ENCODE results near the gene FAF2.

Gene FAF2

GRCh38 chr5:176424181-176424580, 24.0 kb upstream of the FAF2 start:
- Mint-ChIP-seq H3K36me3 (ENCODE audit: low read depth) (no peaks in the 10 kb centered on the region), H3K27ac (no peak overlapping the region), H3K9me3 (peaks cover 16% of the 10 kb centered on the region), H3K27me3 (ENCODE audit: low read depth) (peaks cover 11% of the 10 kb centered on the region), H3K4me3 (no peak overlapping the region), H3K4me1 (no peaks in the 10 kb centered on the region)
- no peak for TF ChIP-seq CTCF (IDR thresholded peaks at IDR 0.05; ENCODE audit: unreplicated experiment in 3 of 3)

GRCh38 chr5:176425138-176425537, 23.0 kb upstream of the FAF2 start:
- Mint-ChIP-seq H3K27ac (no peak overlapping the region), H3K4me3 (no peak overlapping the region), H3K9me3 (peaks cover 16% of the 10 kb centered on the region), H3K4me1 (no peaks in the 10 kb centered on the region), H3K27me3 (ENCODE audit: low read depth) (peaks cover 6% of the 10 kb centered on the region), H3K36me3 (ENCODE audit: low read depth) (no peaks in the 10 kb centered on the region)
- no peak for TF ChIP-seq CTCF (IDR thresholded peaks at IDR 0.05; ENCODE audit: unreplicated experiment in 3 of 3)

GRCh38 chr5:176425791-176426190, 22.4 kb upstream of the FAF2 start:
- Mint-ChIP-seq H3K9me3 (peaks cover 12% of the 10 kb centered on the region), H3K4me1 (no peaks in the 10 kb centered on the region), H3K27me3 (ENCODE audit: low read depth) (peaks cover 6% of the 10 kb centered on the region), H3K36me3 (ENCODE audit: low read depth) (no peaks in the 10 kb centered on the region), H3K4me3 (no peak overlapping the region), H3K27ac (no peak overlapping the region)
- TF ChIP-seq CTCF (IDR thresholded peaks at IDR 0.05; ENCODE audit: unreplicated experiment in 3 of 3), result no peak

- no peak overlapping the region for H3K27ac Mint-ChIP-seq
- H3K36me3 Mint-ChIP-seq (ENCODE audit: low read depth), result no peaks in the 10 kb centered on the region
- H3K4me1 Mint-ChIP-seq, result no peaks in the 10 kb centered on the region
- H3K27me3 Mint-ChIP-seq (ENCODE audit: low read depth), result peaks cover 6% of the 10 kb centered on the region
- no peak overlapping the region for H3K4me3 Mint-ChIP-seq
- H3K9me3 Mint-ChIP-seq, result peaks cover 6% of the 10 kb centered on the region
- no peak for TF ChIP-seq CTCF (IDR thresholded peaks at IDR 0.05; ENCODE audit: unreplicated experiment in 3 of 3)
Measured at GRCh38 chr5:176426876-176427275, 21.3 kb upstream of the FAF2 start.

GRCh38 chr5:176427971-176428370, 20.2 kb upstream of the FAF2 start:
- Mint-ChIP-seq H3K27me3 (ENCODE audit: low read depth) (peaks cover 4% of the 10 kb centered on the region), H3K36me3 (ENCODE audit: low read depth) (peaks cover 3% of the 10 kb centered on the region), H3K9me3 (peaks cover 7% of the 10 kb centered on the region), H3K27ac (no peak overlapping the region), H3K4me3 (no peak overlapping the region), H3K4me1 (no peaks in the 10 kb centered on the region)
- TF ChIP-seq CTCF (IDR thresholded peaks at IDR 0.05; ENCODE audit: unreplicated experiment in 3 of 3), result no peak

- Mint-ChIP-seq H3K9me3 (peaks cover 7% of the 10 kb centered on the region), H3K27ac (no peak overlapping the region), H3K27me3 (ENCODE audit: low read depth) (peaks cover 4% of the 10 kb centered on the region), H3K4me1 (no peaks in the 10 kb centered on the region), H3K36me3 (ENCODE audit: low read depth) (peaks cover 3% of the 10 kb centered on the region), H3K4me3 (no peak overlapping the region)
- TF ChIP-seq CTCF (IDR thresholded peaks at IDR 0.05; ENCODE audit: unreplicated experiment in 3 of 3), result no peak
Measured at GRCh38 chr5:176429972-176430371, 18.2 kb upstream of the FAF2 start.
